Neural cell (in vitro differentiated cells): Measurements from ENCODE around the gene TNRC6A. TPM values are rescaled to one million over a fixed set of nuclear protein-coding genes. Genes with fewer than 3 reads are reported as not detected.
A peak's percentile ranks its signal among the peaks of the same experiment; 100 is the strongest.
"Not testable (repeated sequence)": the region's sequence is repeated elsewhere in the genome, so short reads cannot be mapped to it uniquely, and the experiment has no call there.

Source experiments
- H2AFZ ChIP-seq: fragments of 200-600, 300-800 bp; sonication (generic), shearing (Covaris generic); 2 replicates; pipeline ENCODE4 v1.6.0; 2014; ENCODE audit warnings: low read depth, mild to moderate bottlenecking, antibody characterized with exemption, low read length, moderate library complexity
- H3F3A ChIP-seq: fragments of 200-600 bp; shearing (Covaris generic); 2 replicates; pipeline ENCODE4 v1.6.1; 2016; ENCODE audit warnings: mild to moderate bottlenecking, moderate library complexity, mixed read lengths, antibody characterized with exemption, low read length; ENCODE audit not compliant: insufficient read depth, poor library complexity, severe bottlenecking
- H3K27ac ChIP-seq: fragments of 200-600, 300-800 bp; sonication (generic), shearing (Covaris generic); 2 replicates; pipeline ENCODE4 v1.5.1; 2014; ENCODE audit warnings: mild to moderate bottlenecking, low read length, moderate library complexity
- H3K27me3 ChIP-seq: fragments of 300-800, 200-600 bp; sonication (generic), shearing (Covaris generic); 2 replicates; pipeline ENCODE4 v1.6.0; 2014; ENCODE audit warnings: mild to moderate bottlenecking, low read depth, low read length, moderate library complexity; ENCODE audit not compliant: insufficient read depth
- H3K36me3 ChIP-seq: fragments of 300-800, 200-600 bp; sonication (generic), shearing (Covaris generic); 2 replicates; pipeline ENCODE4 v1.5.1; 2014; ENCODE audit warnings: mild to moderate bottlenecking, antibody characterized with exemption, low read length, moderate library complexity; ENCODE audit not compliant: insufficient read depth
- H3K4me2 ChIP-seq: fragments of 300-800, 200-600 bp; sonication (generic), shearing (Covaris generic); 2 replicates; pipeline ENCODE4 v1.6.0; 2014; ENCODE audit warnings: mild to moderate bottlenecking, low read length
- H3K4me3 ChIP-seq: fragments of 300-800, 200-600 bp; sonication (generic), shearing (Covaris generic); 2 replicates; pipeline ENCODE4 v1.5.1; 2014; ENCODE audit warnings: mild to moderate bottlenecking, low read length, moderate library complexity
- H3K79me2 ChIP-seq: fragments of 200-600 bp; shearing (Covaris generic); replicated peaks from 2 replicates; pipeline ENCODE4 v1.6.0; 2014; ENCODE audit warnings: mild to moderate bottlenecking, low read length, moderate library complexity; ENCODE audit not compliant: insufficient read depth
- H3K9ac ChIP-seq: fragments of 300-800, 200-600 bp; sonication (generic), shearing (Covaris generic); 2 replicates; pipeline ENCODE4 v1.6.1; 2016; ENCODE audit warnings: mild to moderate bottlenecking, low read length, mixed read lengths
- H3K9me2 ChIP-seq: fragments of 200-600 bp; shearing (Covaris generic); 2 replicates; pipeline ENCODE4 v1.6.1; 2016; ENCODE audit warnings: mild to moderate bottlenecking, low read length, mixed read lengths; ENCODE audit not compliant: insufficient read depth
- H3K9me3 ChIP-seq: fragments of 200-600, 300-800 bp; sonication (generic), shearing (Covaris generic); 2 replicates; pipeline ENCODE4 v1.6.1; 2016; ENCODE audit warnings: mild to moderate bottlenecking, mixed run types, low read length, moderate library complexity, mixed read lengths
- H4K20me1 ChIP-seq: fragments of 200-600 bp; shearing (Covaris generic); 2 replicates; pipeline ENCODE4 v1.6.1; 2016; ENCODE audit warnings: mild to moderate bottlenecking, mixed run types; ENCODE audit not compliant: insufficient read depth
- EZH2 ChIP-seq: fragments of 200-600, 300-800 bp; shearing (Covaris generic), sonication (generic); IDR thresholded peaks from 2 replicates; pipeline ENCODE4 v1.6.1; 2014; ENCODE audit warnings: antibody characterized with exemption, low read length, borderline replicate concordance, mild to moderate bottlenecking; ENCODE audit not compliant: insufficient read depth, poor library complexity, severe bottlenecking
- MXI1 ChIP-seq: fragments of 450-650 bp; conservative IDR thresholded peaks from 2 replicates; pipeline ENCODE4 v1.6.1; 2014; ENCODE audit warnings: antibody characterized with exemption, mild to moderate bottlenecking; ENCODE audit not compliant: poor library complexity, severe bottlenecking
- POLR2AphosphoS5 ChIP-seq: IDR thresholded peaks from 2 replicates; pipeline ENCODE4 v1.6.1; 2012
- RAD21 ChIP-seq: fragments of 450-650 bp; conservative IDR thresholded peaks from 2 replicates; pipeline ENCODE4 v1.6.1; 2014; ENCODE audit warnings: antibody characterized with exemption, mild to moderate bottlenecking, moderate library complexity
- TAF1 ChIP-seq: IDR thresholded peaks from 2 replicates; pipeline ENCODE4 v1.6.1; 2012; ENCODE audit warnings: low read depth
- polyA plus RNA-seq: library from polyadenylated mRNA; depleted of rRNA; stranded (reverse); fragments of >200 nt; gene quantifications from 2 replicates; pipeline ENCODE4 v1.2.3, GENCODE V29; 2014
- TF ChIP-seq, protein P1 (sequence below): IDR thresholded peaks from 2 replicates; pipeline ENCODE4 v1.6.1; 2012; ENCODE audit warnings: borderline replicate concordance
- TF ChIP-seq, protein P2 (sequence below): fragments of 450-650 bp; IDR thresholded peaks from 2 replicates; pipeline ENCODE4 v1.5.1; 2014; ENCODE audit warnings: antibody characterized with exemption, mild to moderate bottlenecking, moderate library complexity; ENCODE audit not compliant: poor library complexity, severe bottlenecking

The TNRC6A gene
- polyA plus RNA-seq, 1 donor from 2014 or later, result 32.1 TPM

DNA sequence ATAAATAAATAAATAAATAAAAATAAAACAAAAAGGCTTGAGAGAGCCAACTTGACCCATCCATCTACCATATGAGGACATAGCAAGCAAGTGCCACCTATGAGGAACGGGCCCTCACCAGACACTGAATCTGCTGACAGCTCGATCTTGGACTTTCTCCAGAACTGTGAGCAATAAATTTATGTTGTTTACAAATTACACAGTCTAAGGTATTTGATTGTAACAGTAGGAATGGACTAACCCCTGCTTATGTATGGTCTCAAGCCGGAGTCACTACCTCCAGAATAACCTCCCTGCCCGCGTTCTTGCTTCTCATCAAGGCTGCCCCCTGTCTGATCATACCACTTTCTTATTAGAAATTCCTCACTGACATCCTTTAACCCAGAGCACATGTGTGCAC lies 126.2 kb downstream of the TNRC6A start:
- Histone ChIP-seq H2AFZ (no peak overlapping the region), H4K20me1 (no peaks in the 10 kb centered on the region), H3K36me3 (no peaks in the 10 kb centered on the region), H3K79me2 (no peaks in the 10 kb centered on the region), H3K4me3 (no peak overlapping the region), H3K4me2 (no peak overlapping the region), H3K9me2 (no peaks in the 10 kb centered on the region), H3K27ac (no peak overlapping the region), H3K27me3 (no peaks in the 10 kb centered on the region), H3F3A (no peaks in the 10 kb centered on the region), H3K9me3 (no peaks in the 10 kb centered on the region), H3K9ac (no peak overlapping the region)
- TF ChIP-seq TAF1 (no peak), RAD21 (no peak), POLR2AphosphoS5 (no peak), EZH2 (no peak), MXI1 (no peak)
- TF ChIP-seq, protein P1, sequence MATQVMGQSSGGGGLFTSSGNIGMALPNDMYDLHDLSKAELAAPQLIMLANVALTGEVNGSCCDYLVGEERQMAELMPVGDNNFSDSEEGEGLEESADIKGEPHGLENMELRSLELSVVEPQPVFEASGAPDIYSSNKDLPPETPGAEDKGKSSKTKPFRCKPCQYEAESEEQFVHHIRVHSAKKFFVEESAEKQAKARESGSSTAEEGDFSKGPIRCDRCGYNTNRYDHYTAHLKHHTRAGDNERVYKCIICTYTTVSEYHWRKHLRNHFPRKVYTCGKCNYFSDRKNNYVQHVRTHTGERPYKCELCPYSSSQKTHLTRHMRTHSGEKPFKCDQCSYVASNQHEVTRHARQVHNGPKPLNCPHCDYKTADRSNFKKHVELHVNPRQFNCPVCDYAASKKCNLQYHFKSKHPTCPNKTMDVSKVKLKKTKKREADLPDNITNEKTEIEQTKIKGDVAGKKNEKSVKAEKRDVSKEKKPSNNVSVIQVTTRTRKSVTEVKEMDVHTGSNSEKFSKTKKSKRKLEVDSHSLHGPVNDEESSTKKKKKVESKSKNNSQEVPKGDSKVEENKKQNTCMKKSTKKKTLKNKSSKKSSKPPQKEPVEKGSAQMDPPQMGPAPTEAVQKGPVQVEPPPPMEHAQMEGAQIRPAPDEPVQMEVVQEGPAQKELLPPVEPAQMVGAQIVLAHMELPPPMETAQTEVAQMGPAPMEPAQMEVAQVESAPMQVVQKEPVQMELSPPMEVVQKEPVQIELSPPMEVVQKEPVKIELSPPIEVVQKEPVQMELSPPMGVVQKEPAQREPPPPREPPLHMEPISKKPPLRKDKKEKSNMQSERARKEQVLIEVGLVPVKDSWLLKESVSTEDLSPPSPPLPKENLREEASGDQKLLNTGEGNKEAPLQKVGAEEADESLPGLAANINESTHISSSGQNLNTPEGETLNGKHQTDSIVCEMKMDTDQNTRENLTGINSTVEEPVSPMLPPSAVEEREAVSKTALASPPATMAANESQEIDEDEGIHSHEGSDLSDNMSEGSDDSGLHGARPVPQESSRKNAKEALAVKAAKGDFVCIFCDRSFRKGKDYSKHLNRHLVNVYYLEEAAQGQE, result no peak
- TF ChIP-seq, protein P2, sequence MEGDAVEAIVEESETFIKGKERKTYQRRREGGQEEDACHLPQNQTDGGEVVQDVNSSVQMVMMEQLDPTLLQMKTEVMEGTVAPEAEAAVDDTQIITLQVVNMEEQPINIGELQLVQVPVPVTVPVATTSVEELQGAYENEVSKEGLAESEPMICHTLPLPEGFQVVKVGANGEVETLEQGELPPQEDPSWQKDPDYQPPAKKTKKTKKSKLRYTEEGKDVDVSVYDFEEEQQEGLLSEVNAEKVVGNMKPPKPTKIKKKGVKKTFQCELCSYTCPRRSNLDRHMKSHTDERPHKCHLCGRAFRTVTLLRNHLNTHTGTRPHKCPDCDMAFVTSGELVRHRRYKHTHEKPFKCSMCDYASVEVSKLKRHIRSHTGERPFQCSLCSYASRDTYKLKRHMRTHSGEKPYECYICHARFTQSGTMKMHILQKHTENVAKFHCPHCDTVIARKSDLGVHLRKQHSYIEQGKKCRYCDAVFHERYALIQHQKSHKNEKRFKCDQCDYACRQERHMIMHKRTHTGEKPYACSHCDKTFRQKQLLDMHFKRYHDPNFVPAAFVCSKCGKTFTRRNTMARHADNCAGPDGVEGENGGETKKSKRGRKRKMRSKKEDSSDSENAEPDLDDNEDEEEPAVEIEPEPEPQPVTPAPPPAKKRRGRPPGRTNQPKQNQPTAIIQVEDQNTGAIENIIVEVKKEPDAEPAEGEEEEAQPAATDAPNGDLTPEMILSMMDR, result no peak

DNA sequence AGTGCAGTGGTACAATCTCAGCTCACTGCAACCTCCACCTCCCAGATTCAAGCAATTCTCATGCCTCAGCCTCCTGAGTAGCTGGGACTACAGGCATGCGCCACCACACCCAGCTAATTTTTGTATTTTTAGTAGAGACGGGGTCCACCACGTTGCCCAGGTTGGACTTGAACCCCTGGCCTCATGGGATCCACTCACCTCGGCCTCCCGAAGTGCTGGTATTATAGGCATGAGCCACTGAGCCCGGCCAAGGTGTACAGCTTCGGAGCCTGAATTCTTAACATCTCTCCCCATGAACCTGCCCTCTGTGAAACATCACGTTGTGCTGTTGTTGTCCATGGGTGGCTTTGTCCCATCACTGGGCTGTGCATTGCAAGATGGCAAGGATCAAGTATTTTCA lies 127.4 kb downstream of the TNRC6A start:
- H4K20me1 ChIP-seq, H3K9me2 ChIP-seq: not testable (repeated sequence)

DNA sequence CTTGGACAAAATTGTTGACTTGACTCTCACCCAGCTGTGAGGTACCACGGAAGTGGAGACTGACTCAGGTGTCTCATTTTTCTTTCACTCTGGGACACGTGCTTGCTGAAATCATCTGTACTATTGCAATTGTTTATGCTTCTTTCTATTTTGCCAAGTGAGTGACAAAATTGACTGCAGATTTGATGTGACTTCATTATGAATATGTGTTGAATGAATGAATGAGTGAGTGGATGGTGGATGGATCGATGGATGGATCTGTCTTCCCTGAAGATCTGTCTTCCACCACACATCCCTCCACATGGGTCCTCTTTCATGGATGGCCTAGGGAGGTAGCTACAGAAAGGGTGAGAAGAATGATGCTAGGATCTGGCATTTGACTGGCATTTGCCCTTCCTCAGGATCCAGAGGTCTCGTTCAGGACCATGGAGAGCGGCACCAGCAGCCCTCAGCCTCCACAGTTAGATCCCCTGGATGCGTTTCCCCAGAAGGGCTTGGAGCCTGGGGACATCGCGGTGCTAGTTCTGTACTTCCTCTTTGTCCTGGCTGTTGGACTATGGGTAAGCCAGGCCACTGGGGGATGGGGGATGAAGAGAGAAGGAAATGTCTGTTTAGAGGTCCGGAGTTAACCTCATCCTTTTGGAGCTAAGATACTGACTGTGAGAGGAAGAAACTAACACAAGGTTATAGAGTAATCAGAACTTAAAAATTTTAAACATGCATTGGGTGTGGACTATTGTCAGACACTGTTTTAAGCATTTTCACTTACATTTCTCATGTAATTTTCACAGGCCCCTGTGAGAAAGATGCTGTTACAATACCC lies 129.0 kb downstream of the TNRC6A start:
- Histone ChIP-seq H3K36me3 (no peaks in the 10 kb centered on the region), H3K9me3 (no peaks in the 10 kb centered on the region), H3F3A (no peaks in the 10 kb centered on the region), H3K27me3 (no peaks in the 10 kb centered on the region), H2AFZ (no peak overlapping the region), H3K79me2 (no peaks in the 10 kb centered on the region), H3K27ac (no peak overlapping the region), H3K9ac (no peak overlapping the region), H3K4me2 (no peak overlapping the region), H3K4me3 (no peak overlapping the region), H4K20me1 (no peaks in the 10 kb centered on the region), H3K9me2 (no peaks in the 10 kb centered on the region)
- TF ChIP-seq, protein P2, result no peak
- TF ChIP-seq, protein P1, result peak; percentile 44

More for the DNA sequence above, 127.4 kb downstream of the TNRC6A start:
- not testable (repeated sequence) for H3K27me3 ChIP-seq, H3K27ac ChIP-seq, H3K4me2 ChIP-seq, H3K9me3 ChIP-seq, H3K9ac ChIP-seq, H3K4me3 ChIP-seq, H3K36me3 ChIP-seq, H3K79me2 ChIP-seq, H2AFZ ChIP-seq, H3F3A ChIP-seq
